NOMO-1 treated with DMSO at 0.1 percent for 48 hours (cell line): Measurements from ENCODE around the gene PIK3C2B.
A peak's percentile ranks its signal among the peaks of the same experiment; 100 is the strongest.

ENCODE experiments used
- DNase-seq: peaks from one replicate; lab custom pipeline; 2025; ENCODE audit not compliant: unreplicated experiment; lab: John Stamatoyannopoulos, UW

The PIK3C2B gene

DNA sequence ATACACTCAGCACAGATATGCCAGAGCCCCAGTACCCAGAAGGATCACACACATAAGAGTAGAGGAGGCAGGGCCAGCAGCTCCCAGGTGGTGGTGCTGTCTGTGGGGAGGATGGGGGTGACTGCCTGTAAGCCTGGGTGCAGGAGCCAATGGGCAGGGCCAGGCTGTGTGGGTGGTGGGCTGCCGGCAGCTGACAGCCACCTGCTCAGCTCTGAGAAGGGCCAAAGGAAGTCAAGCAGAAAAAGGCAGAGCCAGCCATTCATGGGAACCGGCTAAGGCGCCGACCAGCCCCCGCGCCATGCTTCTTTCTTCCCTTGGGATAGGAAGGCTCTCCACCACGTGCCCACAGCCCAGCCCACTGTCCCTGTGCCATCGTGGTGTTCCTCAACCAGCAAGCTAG, 14.1 kb downstream of the PIK3C2B start:
- DNase-seq, result no peak

DNA sequence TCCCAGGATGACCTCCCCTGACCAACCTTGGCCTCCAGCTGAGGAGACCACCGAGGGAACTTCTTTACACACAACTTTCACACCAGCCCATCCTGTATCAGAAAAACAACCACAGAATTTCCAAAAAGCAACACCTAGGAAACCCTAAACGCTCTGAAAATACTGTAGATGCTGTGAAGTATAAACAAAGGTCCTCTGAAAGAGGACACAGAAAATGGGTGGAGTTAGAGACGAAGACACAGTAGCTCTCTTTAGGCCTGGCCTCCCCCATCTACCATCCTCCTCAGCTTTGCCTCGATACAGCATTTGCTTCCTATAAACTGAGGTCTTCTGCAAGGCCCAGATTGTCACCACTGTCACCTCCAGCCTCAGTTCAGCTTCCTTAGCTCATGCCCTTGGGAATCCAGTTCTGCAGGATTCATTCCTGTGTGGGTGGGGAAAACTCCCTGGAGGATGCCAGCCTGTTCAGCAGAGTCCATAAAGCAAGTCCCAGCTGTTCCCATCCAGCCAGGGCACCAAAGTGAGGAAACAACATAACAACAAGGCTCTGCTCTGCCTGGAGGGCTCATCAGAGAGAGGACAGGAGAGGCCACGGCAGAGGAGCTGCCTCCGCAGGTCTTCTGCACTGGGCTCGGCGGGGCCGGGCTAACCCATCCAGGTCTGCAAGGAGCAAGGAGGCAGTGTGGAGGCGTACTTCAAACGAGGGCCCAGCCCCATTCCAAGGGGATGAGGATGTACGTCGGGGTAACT, 15.0 kb downstream of the PIK3C2B start:
- DNase-seq, result no peak

DNA sequence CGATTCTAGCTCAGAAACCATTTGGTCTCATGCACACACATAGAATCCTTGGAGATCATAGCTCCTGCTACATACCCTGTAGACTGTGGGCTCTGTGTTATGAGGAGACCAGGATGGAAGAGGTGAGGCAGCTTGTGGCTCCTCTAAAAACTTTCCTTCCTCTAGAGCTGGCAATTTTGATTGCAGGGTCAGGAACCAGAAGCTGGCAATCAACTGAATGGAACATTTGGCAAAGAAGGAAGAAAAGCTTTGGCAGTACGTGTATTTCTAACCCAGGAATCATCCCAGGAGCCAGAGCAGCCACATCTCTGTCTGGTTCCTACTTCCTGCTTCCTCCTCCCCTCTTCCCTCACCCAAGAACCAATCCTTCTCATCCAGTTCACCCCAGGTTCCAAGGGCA, 15.7 kb downstream of the PIK3C2B start:
- no peak for DNase-seq

DNA sequence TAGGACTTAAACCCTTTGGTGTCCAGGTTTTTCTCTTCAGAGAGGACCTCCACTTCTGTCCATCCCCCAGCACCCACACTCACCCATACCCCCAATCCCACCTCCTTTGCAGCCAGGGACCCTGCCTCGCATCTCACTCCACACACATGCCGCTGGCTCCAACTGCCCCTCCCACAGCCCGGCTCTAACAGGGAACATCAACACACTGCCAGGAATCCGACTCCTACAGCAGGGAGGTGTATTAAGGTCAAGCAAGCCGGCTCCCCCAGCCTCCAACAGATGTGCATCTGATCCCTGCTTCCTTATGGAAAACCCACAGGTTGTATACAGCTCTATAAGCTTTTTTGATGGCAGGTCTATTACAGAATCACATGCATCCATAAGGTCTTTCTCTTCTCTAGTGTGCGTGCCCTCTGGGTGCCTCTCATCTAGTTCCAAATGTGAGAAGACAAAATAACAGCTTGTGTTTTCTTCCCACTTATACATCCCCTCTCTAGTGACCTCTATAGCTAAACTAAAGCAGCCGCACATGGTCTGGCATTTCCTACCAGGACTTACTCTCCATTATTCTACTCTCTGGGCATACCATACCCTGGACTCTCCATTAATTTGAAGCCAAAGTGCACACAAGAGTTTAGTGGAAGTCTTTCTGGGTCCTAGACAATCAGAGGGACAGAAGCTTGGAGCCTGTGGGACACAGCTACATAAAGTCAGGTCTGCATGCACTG, 16.3 kb downstream of the PIK3C2B start:
- DNase-seq, result no peak

DNA sequence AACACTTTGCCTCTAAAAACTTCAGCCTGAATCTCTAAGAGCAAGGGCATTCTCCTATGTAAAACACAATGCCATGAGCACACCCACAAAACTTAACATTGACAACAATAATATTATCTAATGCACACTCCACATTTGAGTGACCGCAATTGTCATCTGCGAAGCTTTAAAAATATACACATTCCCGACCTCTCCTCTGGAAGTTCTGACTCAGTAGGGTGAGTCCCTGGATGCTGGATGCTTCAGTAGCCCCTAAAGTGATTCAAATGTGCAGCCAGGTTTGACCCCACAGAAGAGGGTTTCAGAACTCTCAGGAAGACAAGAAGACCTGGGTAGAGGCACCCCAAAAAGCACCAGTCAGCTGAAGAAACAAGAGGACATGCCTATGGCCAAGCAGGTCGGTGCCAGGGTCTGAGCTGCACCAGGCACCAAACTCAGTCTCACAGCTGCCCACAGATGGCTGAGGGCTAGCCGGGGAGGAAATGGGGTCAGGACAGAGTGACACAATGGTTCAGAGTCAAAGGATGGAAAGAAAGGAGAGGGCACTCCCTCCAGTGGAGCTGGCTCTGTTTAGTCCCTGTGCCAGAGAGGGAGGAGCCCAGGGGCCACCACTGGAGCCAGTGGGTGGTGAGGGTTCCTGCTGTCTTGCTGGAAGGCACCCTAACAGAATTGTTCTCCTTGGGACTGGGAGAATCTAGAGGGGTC, 17.4 kb downstream of the PIK3C2B start:
- DNase-seq, result no peak

DNA sequence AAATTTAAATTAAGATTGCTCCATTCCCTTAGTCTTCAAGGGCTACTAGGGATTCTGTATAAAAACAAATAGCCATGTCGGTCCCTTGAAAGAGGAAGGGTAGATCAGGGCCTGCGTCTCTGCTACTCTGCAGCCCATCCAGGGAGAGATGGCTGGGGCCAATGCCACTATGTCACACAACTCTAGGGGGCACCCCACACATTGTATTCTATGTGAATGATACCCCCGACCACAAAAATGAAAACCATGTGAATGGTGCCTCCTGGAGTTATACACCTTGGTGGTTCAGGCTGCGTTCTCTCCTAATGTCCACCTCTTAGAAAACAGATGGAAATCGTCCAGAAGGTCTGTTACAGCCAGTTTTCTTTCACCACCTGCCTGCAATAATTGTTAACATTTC, 18.0 kb downstream of the PIK3C2B start:
- DNase-seq, result no peak

DNA sequence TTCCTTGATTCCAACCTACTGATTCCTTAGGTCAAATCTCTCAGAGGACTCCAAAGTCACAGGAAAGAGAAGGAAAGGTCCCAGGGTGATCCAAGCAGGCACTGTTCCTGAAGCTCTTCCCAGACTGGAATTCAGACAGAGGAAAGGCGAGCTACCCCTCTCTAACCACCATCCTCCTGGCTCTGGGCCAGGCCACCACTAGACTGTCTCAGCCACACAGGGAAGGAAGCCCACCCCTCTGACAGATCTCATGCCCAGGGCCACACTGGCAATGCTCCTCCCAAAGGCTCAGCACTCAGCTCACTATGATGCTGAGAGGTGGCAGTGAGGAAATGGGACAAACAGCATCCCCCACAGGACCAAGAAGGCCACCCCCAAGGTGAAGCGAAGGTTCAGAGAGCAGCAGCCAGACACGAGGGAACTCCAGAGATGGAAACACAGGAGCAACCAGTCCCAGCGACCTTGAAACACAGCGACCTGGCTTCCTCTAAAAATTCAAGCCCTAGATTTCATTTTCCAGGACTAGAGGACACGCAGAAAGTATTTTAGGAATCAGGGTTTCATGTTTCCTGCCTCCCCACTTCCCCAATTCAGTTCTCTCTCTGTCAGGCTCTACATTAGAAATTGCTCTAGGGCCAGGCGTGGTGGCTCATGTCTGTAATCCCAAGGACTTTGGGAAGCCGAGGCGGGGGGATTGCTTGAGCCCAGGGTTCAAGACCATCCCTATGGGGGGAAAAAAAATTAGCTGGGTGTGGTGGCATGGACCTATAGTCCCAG, 18.8 kb downstream of the PIK3C2B start:
- DNase-seq, result peak; percentile 57

DNA sequence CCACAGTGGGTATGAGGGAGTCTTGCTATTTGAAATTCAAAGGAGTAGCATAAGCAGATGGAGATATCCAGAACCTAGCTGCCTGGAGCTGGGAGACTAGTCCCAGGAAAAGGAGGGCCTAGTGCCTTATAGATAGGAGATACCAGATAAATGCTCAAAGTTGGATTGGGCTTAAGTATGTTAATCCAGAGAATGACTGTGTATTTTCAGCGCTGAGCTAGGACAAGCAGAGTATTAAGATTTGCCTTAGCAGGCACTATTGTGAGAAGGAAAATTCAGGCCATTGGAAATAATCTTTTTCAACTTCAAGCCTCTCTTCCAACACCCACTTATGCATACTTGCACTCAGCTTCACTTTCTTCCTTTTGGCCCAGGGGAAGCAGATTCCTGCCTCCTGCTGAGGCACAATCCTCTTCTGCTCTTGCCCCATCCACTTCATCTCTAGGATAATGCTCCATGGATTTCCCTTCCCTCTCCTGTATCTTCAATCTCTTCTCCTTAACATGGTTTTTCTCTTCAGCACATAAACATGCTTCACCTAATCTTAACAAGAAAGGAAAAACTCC, 21.1 kb downstream of the PIK3C2B start:
- DNase-seq, result no peak

DNA sequence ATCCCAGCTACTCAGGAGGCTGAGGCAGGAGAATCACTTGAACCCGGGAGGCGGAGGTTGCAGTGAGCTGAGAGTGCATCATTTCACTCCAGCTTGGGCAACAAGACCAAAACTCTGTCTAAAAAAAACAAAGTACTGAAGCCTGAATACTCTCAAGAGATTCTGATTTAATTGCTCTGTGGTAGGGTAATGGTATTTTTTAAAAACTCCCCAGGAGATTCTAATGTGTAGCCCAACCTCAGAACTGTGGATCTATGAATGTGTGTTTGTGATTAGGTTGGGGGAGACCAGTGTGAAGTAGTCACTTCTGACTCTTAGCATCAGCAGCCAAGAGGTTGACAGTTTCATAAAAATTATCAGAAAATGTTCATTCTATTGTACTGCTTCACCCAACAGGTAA, 21.9 kb downstream of the PIK3C2B start:
- no peak for DNase-seq

DNA sequence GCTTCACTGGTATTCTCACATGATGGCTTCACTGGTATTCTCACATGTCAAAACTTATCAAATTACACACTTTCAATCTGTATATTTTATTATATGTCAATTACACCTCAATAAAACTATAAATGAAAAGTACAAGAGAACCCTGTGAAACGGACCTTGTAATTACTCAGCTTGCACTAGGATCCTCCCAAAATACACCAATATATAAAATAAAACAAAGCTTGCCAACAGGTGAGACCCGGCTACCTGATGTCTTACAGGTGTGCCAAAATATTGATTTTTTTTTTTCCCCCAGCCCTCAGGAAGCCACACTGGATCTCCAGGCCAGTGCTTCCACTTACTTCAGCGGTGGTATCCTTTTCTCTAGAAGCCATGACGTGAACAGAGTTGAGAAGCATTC, 22.9 kb downstream of the PIK3C2B start:
- no peak for DNase-seq

DNA sequence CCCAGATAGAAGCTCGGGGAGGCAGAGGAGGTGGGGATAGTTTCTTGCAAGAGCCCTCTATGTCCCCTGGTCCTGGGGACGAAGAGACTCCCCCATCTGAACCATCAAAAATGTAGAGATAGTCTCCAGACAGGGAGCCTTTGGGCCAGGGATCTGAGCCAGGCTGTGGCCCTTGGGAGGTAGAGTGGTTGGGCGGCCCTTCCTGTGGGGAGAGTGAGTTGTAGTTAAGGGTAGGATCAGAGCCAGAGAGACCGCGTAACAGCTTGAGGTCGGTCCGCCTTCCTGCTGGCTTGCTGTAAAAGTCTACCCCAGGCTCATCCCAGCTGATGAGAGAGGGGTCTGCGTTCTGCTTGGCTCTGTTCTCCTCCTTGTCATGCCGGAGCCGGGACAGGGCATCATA, 25.3 kb downstream of the PIK3C2B start:
- DNase-seq, result no peak

DNA sequence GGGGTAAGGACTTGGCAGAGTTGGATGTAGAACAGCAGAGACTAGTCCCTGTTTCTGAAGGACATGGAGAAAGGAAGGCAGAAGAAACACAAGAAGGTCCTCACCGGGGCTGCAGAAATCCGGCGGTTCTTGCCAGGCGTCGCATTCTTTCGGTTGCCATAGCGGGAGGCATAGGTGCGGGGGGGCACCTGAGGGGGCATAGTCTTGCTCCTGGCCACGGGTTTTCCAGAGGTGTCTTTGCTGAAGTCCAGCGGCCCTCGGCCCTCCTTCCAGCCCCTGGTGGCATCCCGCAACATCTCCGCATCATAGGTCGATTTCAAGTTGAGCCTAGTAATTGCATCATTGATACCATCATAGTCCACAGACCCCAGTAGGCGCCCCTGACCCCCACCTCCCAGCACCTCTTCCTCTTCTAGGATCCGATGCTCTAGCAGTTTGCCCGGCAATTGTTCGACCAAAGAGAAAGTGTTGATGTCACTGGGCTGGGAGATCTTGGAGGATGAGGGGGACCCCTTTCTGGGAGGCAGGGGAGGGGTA, 25.8 kb downstream of the PIK3C2B start:
- DNase-seq, result no peak

DNA sequence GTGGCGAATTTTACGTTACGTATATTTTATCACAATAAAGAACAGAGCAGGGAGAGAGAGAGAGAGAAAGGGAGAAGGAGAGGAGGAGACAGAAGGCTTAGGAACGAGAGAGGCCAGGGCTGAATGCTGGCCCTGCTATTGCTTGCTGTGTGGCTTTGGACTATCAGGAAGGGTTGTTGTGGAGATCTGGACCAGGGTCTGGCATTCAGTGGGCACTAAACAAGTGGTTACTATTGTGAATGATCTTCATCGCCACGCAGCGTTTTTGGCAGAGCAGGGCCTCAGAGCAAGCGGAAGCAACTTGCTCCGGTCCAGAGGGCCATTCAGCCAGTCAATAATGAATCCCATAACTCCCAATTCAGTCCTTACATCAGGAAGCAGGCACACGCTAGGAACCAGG, 26.4 kb downstream of the PIK3C2B start:
- no peak for DNase-seq

DNA sequence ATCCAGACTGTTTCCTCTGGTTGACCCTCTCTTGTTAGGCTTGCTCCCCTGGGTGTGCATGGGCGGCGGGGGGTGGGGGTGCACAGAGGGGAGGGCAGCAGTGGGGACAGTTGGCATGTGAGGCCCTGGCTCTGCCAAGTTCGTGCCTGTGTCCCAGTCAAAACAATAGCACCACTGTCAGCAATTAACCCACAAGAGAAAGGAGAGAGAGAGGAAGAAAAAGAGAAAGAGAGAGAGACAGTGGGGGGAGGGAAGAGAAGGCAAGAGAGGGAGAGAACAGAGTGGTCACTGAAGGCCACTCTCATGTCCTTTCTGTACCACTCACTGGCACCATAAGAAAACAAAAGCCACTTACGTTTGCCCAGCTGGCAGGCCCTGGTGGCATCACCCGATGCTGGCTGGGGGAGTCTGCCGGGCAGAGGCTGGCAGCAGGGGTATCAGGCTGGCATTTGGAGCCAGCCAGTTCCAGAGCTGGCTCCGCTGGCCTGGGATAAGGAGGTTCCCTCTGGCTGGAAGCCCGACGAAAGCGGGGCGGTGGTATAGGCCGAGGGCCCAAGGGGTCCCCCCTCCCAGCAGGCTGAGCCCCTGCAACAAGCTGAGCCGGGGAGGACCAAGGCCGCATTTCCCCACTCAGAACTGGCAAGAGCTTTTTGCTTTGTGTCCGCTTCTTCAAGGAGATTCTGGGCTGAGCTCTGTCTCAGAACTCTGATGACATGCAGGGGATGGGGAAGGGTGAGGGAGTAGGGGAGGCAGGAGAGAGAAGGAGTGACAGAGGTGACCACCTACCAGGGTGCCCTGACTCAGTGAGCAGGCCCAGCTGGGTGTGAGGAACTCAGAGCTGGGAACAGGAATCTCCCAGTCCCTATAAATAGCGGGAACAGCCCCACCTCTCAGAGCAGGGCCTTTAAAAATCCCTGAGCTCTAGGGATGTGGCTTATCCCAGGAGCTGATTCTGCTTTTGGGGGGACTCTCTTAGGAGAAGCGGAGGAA, 27.9 kb downstream of the PIK3C2B start:
- no peak for DNase-seq

DNA sequence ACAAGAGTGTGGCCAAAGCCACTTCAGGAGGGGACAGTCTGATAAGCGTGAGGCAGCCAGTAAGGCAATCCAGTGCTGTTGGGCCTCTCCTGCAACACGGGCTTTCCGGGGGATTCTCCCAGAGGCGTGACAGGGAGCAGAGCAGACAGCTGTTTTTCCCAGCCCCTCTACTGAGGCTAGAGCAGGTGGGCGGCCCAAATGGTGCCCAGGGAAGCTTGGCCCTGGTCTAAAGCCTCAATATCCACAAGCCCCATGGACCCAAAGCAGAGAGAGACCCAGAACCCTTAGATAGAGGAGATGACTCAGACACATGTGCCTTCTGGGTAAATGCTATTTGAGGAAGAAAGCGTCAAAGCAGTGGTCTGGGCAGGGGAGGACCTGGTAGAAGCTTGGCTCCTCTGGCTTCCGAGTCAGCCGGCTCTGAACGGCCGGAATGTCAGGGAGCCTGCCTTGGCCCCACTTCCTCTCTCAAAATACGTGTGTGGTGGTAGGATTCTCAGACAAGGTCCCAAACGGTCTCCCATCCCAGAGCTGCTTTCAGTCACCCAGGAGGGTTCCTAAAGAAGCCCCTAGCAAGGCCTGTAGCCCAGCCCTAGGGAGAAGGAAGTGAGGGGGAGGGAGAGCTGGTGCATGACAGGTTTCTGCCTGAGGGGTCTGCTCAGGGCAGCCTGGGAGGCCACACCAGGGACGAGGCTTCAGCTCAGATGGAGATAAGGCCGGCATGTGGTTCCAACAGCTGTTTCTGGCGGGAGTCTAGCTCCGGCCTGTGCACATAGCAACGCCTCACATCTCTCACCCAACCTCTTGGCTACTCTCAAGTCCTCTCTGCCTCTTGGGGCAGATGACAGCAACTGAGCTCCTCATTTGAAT, 28.8 kb downstream of the PIK3C2B start:
- no peak for DNase-seq

DNA sequence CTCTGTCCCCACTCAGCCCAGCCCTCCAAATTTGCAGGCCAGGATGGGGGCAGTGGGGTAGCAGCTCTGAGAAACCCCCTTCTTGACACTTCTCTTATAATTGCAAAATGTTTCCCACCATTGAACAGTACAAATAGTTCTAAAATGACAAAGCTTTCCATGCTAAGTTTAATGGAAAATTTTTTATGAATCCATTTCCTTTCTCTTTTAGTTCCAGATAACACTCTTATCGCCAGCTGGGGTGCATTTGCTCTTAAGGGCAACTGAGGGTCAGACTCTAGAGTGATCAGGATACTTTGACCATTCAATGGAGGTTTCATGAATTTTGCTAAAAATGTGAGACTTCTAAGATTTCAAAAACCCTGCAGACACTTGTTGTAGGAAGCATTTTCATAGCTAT, 29.9 kb downstream of the PIK3C2B start:
- no peak for DNase-seq

DNA sequence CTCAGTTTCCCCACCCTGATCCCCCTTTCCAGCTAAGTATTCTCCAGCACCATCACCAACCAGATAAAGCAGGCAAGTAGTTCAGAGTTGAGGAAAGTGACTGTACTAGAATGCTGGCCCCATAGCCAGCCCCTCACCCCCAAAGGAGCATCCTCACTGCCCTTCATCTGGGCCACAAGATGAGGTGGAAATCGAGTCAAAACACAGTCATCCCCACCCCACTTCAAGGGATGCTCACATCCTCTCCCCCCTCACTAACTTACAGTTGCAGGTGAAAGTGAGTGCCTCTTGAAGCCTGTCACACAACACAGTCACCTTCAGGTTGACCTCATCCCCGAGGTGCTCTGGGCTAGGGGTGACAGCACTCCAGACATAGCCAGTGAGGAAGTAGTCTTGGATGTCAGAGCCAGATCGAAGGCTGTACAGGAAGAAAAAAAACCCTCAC, 30.4 kb downstream of the PIK3C2B start:
- no peak for DNase-seq
